WERI-Rb-1 (cell line): Measurements from ENCODE around the gene EBF3.

Experiments used
- DNase-seq: peaks from one replicate; pipeline ENCODE4 v3.0.0-alpha.2; 2020
- H3K27ac ChIP-seq: fragments of 250-450 bp; sonication (Bioruptor Pico); 2 replicates; pipeline ENCODE4 v1.5.1; 2020; ENCODE audit warnings: mild to moderate bottlenecking, moderate library complexity
- H3K27me3 ChIP-seq: fragments of 250-450 bp; sonication (Bioruptor Pico); 2 replicates; pipeline ENCODE4 v1.5.1; 2021; ENCODE audit warnings: mild to moderate bottlenecking, low read depth, moderate library complexity; ENCODE audit not compliant: insufficient read depth, severe bottlenecking
- H3K36me3 ChIP-seq: fragments of 250-450 bp; sonication (Bioruptor Pico); 2 replicates; pipeline ENCODE4 v1.5.1; 2020; ENCODE audit warnings: mild to moderate bottlenecking, moderate library complexity
- H3K4me3 ChIP-seq: 2 replicates; pipeline ENCODE4 v1.5.1; 2011; ENCODE audit warnings: low read depth, mild to moderate bottlenecking, control low read depth, low read length
- H3K9me3 ChIP-seq: fragments of 250-450 bp; sonication (Bioruptor Pico); 2 replicates; pipeline ENCODE4 v1.5.1; 2021; ENCODE audit warnings: mild to moderate bottlenecking, moderate library complexity; ENCODE audit not compliant: severe bottlenecking
- CTCF ChIP-seq: IDR thresholded peaks from 2 replicates; pipeline ENCODE4 v1.5.1; 2011; ENCODE audit warnings: low read depth, mild to moderate bottlenecking, control low read depth, inconsistent platforms, low read length

The EBF3 gene

GRCh38 chr10:129820451-129820850, 143.6 kb downstream of the EBF3 start:
- no peaks in the 10 kb centered on the region for H3K36me3 ChIP-seq
- TF ChIP-seq CTCF, result no peak
- H3K9me3 ChIP-seq, result peaks cover 10% of the 10 kb centered on the region
- no peak overlapping the region for H3K27ac ChIP-seq
- no peak for DNase-seq
- H3K27me3 ChIP-seq, result no peaks in the 10 kb centered on the region
- no peak overlapping the region for H3K4me3 ChIP-seq

DNA sequence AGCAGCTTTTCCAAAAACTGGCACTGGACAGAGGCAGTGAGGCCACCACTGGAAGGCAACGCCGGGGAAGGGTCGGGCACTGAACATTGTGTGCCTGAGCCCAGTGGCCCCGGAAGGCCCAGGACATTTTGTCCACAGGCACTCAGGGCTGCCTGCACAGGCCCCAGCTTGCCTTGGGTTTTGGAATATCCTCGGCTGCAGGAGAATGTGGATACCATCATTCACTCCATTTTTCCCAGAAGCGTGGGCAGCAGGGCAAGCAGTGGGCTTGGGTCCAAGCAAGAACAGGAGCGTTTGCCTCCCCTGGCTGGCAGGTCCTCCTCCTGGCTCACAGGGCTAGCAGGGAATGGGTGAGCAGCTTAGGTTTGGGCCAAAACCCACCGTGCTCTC, 147.4 kb downstream of the EBF3 start:
- no peak for TF ChIP-seq CTCF
- no peaks in the 10 kb centered on the region for H3K27me3 ChIP-seq
- no peak for DNase-seq
- H3K9me3 ChIP-seq, result peaks cover 5% of the 10 kb centered on the region
- H3K36me3 ChIP-seq, result no peaks in the 10 kb centered on the region
- H3K4me3 ChIP-seq, result no peak overlapping the region
- H3K27ac ChIP-seq, result no peak overlapping the region

DNA sequence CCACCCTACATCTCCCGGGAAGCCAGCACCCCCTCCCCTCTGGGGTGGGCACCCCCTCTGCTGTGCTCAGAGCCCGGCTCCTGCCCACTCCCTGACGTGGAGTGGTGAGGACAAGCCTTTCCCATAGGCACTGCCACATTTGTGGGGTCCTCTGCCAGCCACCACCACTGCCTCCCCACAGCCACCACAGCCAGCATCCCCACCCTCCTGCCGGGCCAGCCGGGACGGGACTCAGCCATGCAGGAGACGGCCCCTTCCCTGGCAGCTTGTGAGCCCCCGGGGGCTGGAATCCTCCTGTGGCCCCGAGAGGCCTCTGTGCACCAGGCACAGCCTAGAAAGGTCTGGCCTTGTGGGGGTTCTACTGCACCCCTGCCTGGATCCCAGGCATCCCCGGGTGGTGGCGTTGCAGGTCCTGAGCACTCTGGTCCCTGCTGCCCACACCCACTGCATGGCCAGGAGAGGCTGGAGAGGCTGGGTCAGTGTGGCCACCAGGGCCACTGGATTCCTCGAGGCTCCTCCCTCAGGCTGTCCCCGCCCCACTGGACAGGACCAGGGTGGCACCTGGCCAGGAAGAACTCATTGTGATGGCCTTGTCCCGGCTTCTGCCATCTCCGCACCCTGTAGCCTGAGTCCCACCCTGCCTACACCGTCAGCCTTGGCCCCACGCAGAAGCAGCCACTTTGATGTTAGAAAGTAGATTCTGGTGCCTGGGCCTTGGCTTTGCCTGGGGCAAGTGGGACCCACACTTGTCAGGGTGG, 148.0 kb downstream of the EBF3 start:
- no peak for DNase-seq
- Histone ChIP-seq H3K27ac (no peak overlapping the region), H3K36me3 (no peaks in the 10 kb centered on the region), H3K4me3 (no peak overlapping the region), H3K9me3 (peaks cover 5% of the 10 kb centered on the region), H3K27me3 (no peaks in the 10 kb centered on the region)
- no peak for TF ChIP-seq CTCF

DNA sequence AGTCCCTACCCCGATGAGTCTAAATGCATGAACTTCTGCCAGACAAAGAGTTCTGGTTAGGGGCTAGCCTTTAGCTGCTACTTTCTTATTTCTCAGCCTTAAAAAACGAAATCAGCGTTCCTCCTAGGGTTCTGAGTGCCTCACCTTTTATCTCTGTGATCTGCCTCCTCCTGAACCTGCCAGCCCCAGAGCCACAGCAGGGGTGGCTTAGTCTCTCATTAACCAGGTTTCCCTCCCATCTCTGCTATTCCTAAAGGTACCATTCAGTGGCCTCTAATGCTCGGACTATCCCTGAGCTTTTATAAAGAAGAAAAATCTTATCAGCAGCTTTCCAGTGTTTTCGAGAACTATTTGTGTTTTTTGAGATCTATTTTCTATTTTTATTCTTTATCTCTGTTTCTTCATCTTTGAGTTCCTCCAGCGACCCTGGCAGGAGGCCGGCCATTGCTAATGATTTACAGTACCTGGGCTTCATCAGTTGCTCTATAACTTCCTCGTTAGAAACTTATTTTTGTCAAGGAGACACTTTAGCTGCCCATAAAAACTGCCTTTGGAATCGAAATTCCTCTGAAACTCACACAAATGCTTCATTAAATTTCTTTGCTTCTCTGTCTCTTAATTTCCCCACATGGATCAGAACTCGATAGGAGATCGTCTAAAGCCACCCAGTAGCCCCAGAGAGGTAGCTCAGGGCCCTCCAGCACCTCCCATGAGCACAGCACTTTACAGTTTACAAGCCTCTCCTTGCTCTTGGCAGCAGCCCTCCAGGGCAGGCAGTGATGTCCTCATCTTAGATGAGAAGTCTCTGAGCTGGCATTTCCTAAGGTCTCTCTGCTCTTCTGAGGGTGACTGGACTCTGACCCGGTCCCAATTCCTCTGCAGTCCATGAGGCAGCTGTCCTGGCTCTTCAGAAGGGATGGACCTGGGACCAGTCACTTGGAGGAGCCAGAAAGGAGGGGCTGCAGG, 149.1 kb downstream of the EBF3 start:
- peaks cover 5% of the 10 kb centered on the region for H3K9me3 ChIP-seq
- H3K27ac ChIP-seq, result no peak overlapping the region
- DNase-seq, result no peak

GRCh38 chr10:129812398-129812797, 151.7 kb downstream of the EBF3 start:
- no peak overlapping the region for H3K4me3 ChIP-seq
- no peak for TF ChIP-seq CTCF
- no peak overlapping the region for H3K27ac ChIP-seq
- peaks cover under 1% of the 10 kb centered on the region for H3K9me3 ChIP-seq
- H3K36me3 ChIP-seq, result no peaks in the 10 kb centered on the region
- H3K27me3 ChIP-seq, result no peaks in the 10 kb centered on the region
- DNase-seq, result no peak

More for the DNA sequence above, 149.1 kb downstream of the EBF3 start:
- H3K4me3 ChIP-seq, result no peak overlapping the region
- no peaks in the 10 kb centered on the region for H3K36me3 ChIP-seq
- H3K27me3 ChIP-seq, result no peaks in the 10 kb centered on the region
- no peak for TF ChIP-seq CTCF
